Measurements from ENCODE around the gene TMEM223.
"Not testable (repeated sequence)": the region's sequence is repeated elsewhere in the genome, so short reads cannot be mapped to it uniquely, and the experiment has no call there.

The TMEM223 gene

DNA sequence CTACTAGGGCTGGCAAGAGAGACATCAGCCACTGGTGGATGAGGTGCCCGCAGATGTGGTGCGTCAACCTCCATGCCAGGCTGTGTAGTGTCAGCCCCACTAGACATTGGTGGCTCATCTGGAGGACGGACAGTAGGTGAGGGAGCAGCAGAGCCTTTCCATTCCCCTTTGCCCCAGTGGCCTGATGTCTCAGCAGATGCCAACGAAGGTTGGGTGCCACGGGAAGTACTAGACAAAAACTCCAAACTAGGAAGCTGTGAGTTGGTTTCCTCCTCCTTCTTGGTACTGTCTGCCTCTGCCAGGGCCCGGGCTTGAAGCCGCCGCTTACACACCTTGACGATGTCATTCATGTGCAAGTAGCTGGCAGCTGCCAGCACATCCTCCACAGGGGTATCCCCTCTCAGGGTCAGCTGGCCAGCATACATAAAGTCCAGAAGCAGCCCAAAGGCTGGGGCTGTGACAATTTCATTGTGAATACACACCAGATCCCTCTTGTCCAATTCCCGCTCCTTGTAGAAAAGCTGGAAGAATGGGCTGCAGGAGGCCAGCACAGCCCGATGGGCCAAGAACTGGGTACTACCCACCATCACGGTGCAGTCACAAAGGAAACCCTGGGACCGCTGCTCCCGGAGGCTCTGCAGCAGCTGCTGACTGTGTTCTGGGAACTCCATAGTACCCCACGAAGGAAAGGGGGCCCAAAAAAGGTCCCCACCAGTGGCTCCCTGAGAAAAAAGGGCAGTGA is 38.6 kb downstream of the TMEM223 start:
- no peak for DNase-seq

DNA sequence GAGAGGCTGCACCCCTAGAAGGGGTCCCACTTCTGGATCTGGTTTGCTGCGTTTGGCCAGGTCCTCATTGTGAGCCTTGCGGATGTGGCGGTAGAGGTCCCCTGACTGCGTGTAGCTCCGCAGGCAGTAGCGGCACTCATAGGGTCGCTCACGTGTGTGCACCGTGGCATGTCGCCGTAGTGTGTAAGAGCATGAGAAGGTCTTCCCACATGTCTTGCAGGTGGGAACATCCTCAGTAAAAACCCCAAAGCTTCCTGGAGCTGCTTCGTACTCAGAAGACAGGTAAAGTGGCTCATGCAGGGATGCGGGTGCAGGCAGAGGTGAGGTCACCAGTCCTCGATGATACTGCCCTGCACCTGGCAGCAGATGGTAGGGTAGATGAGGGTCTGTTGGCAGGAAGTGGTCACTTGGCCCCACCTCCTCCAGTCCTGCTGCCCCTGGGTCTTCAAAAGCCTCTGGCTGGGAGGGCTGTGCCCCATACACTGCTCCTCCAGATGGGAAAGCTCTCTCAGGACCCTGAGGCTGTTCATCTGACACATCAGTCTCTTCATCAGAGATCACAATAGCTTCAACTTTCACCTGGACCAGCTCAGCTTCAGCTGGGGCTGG is 39.5 kb downstream of the TMEM223 start:
- no peak for DNase-seq

DNA sequence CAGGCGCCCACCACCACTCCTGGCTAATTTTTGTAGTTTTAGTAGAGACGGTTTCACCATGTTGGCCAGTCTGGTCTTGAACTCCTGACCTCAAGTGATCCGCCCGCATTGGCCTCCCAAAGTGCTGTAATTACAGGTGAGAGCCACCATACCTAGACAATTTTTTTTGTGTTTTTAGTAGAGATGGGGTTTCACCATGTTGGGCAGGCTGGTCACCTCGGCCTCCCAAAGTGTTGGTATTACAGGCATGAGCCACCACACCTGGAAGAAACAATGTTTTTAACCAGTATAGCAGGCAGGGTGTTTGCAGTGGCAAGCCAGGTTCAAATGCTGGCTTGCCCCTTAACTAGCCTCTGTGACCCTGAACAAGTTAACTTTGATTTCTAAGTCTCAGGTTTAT is 41.9 kb downstream of the TMEM223 start:
- DNase-seq, result not testable (repeated sequence)

DNA sequence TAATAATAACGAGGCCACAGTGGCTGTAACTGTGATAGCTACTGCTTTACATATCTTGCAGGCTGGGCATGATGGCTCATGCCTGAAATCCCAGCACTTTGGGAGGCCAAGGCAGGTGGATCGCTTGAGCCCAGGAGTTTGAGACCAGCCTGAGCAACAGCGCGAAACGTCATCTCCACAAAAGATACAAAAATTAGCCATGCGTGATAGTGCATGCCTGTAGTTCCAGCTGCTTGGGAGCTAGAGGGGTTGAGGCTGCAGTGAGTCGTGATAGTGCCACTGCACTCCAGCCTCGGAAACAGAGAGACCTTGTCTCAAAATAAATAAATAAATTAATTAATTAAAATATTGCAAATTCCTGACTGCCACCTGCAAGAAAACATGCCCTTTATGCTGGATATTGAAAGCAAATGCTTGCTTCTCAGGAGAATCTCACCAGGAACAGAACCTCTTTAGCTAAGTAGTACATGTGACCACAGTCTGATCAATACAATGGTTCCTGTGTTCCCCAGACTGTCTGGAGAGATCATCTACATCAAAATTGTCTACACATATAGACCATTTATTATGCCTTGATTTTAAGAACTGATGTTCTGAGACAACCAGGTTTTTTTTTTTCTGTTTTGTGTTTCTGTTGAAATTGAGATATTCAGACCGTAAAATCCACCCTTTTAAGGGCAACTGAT is 44.2 kb downstream of the TMEM223 start:
- DNase-seq, result no peak

Measured in cerebellar nuclear complex (tissue), 1 donor.